GM19351 (cell line): ENCODE measurements around the gene TMEM222.
"Not testable (repeated sequence)": the region's sequence is repeated elsewhere in the genome, so short reads cannot be mapped to it uniquely, and the experiment has no call there.

Experiments used
- ATAC-seq: cut with Tn5 transposase; IDR thresholded peaks from one replicate; pipeline ENCODE4 v1.9.1; 2021; ENCODE audit warnings: mild to moderate bottlenecking, moderate library complexity; ENCODE audit not compliant: unreplicated experiment

Gene TMEM222

GRCh38 chr1:27377760-27378495, 56.0 kb downstream of the TMEM222 start:
- ATAC-seq: no peak

- no peak for ATAC-seq
Observed at GRCh38 chr1:27379564-27380122, 57.7 kb downstream of the TMEM222 start.

DNA sequence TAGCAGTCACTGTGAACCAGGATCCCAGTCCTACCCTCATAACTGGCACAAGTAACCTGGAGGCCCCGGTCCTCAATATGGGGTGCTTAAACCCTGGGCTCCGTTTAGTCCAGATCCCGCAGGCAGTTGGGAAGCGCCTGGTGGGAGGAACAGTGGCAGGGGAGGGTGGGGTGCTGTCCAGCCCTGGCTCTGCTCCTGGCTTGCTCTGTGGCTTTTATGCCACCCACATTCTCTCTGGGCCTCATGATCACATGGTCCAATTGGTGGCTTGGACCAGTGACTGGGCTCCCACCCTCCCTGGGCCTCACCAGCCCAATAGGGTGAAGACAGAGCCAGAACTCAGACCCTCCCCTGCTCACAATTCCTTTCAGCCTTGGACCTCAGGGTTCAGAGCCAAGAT, 58.3 kb downstream of the TMEM222 start:
- no peak for ATAC-seq

DNA sequence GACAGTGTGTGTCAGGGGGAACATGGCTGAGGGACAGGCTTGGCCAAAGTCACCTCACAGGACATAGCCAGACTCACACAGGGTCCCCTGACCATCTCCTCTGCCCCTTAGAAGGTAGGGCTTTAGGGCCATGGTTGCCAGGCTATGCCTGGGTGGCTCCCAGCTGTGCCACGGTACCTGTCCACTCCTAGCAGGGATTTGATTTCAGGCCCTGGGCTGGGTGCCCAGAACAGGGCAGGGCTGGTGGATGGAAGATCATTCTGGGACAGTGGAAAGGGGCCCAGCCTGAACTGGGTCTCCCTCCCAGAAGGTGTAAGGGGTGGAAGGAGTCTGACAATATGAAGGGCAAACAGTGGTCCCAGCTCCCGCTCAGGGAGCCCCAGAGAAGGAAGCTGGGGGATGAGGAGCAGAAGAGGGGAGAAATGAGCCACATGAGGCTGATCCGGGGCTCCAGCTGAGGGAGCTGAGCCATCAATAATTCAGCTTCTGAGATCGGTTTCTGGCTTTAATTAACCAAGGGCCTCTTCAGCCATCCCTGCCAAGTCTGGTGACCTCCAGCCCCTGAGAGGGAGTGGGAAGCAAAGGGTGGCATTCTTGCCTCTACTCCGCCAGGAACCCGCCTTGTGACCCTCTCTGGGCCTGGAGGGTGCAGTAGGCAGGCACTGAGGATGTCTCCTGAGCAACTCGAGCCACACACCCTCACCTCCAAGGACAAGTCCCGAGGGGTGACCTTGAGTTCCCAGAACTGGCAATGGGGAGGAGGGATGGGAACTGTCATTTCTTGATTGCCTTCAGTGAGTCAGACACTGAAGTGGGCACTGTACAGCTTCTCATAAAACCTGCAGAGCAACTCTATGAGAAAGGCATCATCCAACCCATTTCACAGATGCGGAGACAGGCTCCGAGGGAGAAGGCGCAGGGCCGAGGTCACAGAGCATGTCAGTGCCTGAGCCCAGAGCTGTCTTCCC, 59.1 kb downstream of the TMEM222 start:
- no peak for ATAC-seq

DNA sequence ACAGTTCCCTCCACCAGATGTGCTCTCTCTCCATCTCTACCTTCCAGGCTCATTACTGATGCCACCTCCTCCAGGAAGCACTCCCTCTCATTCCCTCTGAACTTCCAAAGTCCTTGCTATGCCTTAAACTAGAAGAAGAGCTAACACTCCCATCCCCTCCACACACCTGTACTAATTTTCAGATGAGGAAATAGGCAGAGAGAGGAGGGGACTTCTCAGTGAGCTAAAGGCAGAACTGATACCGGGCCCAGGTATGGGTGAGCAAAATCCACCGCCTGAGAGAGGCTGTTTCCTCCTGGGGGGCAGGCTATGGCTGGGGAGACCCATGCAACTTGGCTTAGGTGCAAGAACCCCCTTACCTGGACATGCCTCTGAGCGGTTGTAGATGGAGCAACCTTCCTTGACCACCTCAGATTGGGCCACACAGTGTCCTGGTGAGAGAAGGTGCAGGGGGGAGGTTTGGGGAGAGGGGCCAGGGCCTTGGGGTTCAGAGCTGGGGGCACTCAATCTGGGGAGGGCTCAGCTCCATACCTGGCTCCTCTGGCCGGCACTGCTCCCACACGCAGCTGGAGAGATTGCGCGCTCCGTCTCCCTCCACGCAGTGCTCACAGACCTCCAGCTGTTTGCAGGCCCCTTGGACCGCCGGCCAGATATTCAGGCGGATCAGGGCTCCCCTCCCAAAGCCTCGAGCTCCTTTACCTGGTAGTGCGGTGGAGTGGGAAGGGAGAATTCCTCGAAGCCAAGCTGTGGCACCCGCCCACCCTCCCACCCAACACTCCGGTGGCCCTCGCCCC, 60.2 kb downstream of the TMEM222 start:
- no peak for ATAC-seq

GRCh38 chr1:27383039-27383605, 61.2 kb downstream of the TMEM222 start, which contains the start of gene CD164L2:
Gene CD164L2 (minus strand): TSS chr1:27383333. CDS start chr1:27383239, 94 bp downstream.
- ATAC-seq: no peak

- no peak for ATAC-seq
Observed at GRCh38 chr1:27383661-27384060, 61.7 kb downstream of the TMEM222 start.

DNA sequence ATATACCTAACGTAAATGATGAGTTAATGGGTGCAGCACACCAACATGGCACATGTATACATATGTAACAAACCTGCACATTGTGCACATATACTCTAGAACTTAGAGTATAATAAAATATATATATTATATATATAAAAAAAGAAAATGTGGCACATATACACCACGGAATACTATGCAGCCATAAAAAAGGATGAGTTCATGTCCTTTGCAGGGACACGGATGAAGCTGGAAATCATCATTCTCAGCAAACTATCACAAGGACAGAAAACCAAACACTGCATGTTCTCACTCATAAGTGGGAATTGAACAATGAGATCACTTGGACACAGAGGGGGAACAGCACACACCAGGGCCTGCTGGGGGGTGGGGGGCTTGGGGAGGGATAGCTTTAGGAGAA, 62.8 kb downstream of the TMEM222 start:
- ATAC-seq: not testable (repeated sequence)
